ENCODE measurements around the gene SPESP1.

- TF ChIP-seq, protein P1, sequence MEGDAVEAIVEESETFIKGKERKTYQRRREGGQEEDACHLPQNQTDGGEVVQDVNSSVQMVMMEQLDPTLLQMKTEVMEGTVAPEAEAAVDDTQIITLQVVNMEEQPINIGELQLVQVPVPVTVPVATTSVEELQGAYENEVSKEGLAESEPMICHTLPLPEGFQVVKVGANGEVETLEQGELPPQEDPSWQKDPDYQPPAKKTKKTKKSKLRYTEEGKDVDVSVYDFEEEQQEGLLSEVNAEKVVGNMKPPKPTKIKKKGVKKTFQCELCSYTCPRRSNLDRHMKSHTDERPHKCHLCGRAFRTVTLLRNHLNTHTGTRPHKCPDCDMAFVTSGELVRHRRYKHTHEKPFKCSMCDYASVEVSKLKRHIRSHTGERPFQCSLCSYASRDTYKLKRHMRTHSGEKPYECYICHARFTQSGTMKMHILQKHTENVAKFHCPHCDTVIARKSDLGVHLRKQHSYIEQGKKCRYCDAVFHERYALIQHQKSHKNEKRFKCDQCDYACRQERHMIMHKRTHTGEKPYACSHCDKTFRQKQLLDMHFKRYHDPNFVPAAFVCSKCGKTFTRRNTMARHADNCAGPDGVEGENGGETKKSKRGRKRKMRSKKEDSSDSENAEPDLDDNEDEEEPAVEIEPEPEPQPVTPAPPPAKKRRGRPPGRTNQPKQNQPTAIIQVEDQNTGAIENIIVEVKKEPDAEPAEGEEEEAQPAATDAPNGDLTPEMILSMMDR (conservative IDR thresholded peaks at IDR 0.05) = no peak
- no peak for TF ChIP-seq ZFX (IDR thresholded peaks at IDR 0.05)
Measured at GRCh38 chr15:68934341-68934740, 4.0 kb downstream of the SPESP1 start.

Measured in C4-2B (cell line).